Stimulated activated CD4-positive, alpha-beta T cell treated with anti-CD3 and anti-CD28 coated beads, Interleukin-2, amount 100 ng/mL, for 48 hours (primary cell): ENCODE data around the gene MLXIPL.
A peak's percentile ranks its signal among the peaks of the same experiment; 100 is the strongest.
"Not testable (repeated sequence)": the region's sequence is repeated elsewhere in the genome, so short reads cannot be mapped to it uniquely, and the experiment has no call there.

Experiments used
- DNase-seq, 2 donors: peaks; one replicate each; pipeline ENCODE4 v3.0.0-alpha.2; 2020

Gene MLXIPL

DNA sequence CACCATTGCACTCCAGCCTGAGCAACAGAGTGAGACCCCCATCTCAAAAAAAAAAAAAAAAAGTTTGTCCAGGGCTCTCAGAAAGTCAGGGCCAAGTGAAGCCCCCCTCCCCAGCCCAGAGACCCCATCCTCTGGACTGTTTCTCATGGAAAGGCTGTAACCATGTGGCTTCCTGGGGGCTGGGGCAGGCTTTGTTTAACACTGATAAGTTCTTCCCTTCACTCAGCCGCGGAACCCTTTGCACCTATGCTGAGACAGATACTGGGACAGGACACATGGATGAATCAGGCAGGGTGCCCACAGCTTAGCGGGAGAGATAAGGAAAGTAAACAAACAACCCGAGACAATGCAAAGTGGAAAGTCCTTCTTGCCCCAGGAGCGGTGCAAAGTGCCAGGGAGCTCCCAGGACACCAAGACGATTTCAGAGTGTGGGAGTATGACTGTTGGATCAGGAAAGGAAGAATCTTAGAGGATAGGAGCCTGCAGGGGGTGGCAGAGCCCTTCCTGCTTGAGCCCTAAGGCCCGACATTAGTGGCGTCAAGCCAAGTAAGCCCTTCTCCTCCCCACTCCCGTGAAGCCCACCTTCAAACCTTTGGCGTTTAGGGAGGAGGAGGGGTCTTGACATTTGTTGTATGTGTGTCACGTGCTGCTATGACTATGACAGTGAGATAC lies 11.6 kb downstream of the MLXIPL start:
- DNase-seq = no peak

GRCh38 chr7:73611017-73611555 lies 13.2 kb downstream of the MLXIPL start:
- no peak for DNase-seq

DNA sequence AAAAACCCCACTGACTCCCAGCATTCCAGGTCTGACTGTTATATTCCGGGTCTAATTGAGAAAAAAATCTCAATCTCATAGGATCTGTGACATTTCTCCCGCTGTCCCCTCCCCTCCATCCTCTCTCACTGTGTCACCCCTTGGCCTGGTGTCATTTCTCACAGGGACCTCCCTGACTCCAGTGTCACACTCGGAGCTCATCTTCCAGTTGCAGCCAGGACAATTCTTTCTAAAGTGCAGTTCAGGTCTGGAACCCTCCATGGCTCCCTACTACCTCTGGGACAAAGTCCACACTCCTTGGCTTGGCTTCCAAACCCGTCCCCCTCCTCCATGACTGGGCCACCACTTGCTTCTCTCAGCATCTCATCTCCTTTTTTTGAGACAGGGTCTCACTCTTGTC lies 14.2 kb downstream of the MLXIPL start:
- DNase-seq = no peak

DNA sequence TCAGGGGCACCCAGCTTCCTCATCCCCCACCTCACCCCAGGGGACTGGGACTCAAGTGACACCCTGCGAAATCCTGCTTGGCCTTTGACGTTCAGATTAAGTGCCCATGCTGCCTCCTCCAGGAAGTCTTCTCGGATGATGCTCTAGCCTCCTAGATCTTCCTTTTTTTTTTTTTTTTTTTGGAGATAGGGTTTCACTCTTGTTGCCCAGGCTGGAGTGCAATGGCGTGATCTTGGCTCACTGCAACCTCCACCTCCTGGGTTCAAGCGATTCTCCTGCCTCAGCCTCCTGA lies 16.7 kb downstream of the MLXIPL start:
- not testable (repeated sequence) for DNase-seq

DNA sequence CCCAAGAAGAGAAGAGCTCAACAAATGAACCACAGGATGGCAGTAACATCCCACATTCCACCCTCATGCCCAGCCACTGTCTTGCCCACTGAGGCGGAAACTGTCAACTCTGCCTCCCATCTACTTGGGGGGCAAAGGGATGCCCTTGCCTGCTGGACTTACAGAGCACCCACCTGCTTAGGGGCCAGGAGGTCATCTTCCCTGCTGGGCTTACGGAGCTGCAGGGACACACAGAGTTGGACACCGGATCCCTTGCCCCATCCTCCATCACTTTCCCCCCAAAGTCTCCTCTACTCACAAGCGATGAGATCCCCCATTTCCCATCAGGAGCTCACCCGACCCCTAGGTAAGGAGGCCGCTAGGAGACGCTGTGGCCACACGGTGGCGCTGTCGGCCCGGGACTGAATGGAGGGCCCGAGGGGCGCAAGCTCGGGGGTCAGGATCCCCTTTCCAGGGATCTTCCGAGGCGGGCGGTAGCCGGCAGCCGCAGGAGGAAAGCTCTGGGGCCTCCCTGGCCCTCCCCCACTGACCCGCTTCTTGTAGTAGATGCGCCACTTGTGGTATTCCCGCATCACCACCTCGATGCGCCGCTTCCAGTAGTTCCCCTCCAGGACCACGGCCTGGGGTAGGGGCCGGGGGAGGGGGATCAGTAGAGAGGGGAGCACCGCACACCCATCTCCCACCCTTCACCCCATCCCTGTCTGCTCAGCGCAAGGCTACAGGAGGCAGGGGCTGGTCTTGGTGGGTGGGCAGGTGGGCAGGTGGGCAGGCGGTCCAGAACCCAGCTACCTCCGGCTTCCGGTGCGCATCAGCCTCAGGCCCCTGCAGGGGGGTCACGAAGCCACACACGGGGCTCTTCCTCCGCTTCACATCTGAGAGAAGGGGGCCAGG lies 17.3 kb downstream of the MLXIPL start:
- peak; percentile 64 to 70 for DNase-seq

DNA sequence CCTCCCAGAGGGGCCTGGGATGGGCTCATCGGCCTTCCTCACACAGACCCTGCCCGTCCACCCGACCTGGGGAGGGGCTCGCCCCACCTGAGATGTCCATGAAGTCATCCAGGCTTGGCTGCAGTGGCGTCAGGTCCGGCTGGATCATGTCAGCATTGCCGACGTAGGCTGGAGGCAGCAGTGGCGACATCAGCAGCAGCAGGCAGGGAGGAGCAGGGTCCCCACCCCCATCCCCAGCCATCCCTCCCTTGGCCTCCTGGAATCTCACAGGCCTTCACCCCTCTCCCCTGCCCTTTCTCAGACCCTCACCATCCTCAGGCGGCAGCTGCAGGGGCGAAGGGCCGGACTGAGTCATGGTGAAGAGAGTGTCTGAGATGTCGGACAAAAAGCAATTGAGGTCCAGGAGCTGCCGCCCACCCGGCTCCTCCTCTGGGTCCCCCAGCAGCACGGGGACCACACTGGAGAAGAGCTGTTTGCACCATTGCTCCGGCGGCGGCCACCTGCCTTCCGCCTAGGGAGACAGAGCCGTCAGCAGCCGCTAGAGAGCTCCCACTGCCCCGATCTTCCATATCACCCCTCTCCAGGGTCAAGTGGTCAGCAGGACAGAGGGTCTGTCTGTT lies 18.6 kb downstream of the MLXIPL start:
- no peak for DNase-seq

- DNase-seq = no peak
Observed at GRCh38 chr7:73602721-73603651, 21.3 kb downstream of the MLXIPL start.

GRCh38 chr7:73599916-73600315 lies 24.4 kb downstream of the MLXIPL start:
- DNase-seq = no peak

DNA sequence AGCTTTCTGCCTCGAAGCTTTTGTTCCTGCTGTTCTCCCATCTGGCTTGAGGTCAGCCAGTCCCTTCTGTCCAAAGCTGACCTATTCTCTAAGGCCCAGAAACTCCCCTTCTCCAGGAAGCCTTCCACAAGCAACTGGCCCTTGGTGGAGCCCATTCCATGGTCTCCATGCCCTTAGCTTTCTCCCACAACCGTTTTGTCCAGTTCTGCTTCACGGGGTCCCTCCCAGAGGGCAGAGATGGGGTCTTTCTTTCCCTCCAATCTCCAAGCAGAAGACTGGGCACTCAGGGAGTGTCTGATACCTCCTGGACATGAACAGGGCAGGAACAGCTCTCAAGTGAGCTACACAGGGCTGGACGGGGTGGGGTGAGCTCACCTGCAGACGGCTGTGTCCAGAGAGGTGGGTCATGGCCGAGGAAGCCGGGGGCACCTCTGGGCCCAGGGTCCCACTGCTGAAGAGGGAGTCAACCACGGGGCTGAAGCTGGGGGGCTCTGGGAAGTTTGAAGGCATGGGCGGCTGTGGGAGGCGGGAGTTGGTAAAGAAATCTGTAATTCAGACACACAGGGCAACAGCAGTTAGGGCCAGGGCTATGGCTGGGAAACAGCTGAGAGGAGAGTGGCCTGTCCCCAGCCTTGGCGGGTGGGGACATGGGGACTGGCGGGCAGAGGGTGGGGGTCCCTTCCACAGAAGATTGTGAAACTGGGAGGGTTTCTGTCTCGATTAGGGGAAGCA lies 25.0 kb downstream of the MLXIPL start:
- no peak for DNase-seq

- no peak for DNase-seq
Observed at GRCh38 chr7:73597978-73598782, 26.1 kb downstream of the MLXIPL start.

- DNase-seq = no peak
Observed at GRCh38 chr7:73596191-73597065, 27.9 kb downstream of the MLXIPL start.

- no peak for DNase-seq
Observed at GRCh38 chr7:73595358-73595757, 29.0 kb downstream of the MLXIPL start.

DNA sequence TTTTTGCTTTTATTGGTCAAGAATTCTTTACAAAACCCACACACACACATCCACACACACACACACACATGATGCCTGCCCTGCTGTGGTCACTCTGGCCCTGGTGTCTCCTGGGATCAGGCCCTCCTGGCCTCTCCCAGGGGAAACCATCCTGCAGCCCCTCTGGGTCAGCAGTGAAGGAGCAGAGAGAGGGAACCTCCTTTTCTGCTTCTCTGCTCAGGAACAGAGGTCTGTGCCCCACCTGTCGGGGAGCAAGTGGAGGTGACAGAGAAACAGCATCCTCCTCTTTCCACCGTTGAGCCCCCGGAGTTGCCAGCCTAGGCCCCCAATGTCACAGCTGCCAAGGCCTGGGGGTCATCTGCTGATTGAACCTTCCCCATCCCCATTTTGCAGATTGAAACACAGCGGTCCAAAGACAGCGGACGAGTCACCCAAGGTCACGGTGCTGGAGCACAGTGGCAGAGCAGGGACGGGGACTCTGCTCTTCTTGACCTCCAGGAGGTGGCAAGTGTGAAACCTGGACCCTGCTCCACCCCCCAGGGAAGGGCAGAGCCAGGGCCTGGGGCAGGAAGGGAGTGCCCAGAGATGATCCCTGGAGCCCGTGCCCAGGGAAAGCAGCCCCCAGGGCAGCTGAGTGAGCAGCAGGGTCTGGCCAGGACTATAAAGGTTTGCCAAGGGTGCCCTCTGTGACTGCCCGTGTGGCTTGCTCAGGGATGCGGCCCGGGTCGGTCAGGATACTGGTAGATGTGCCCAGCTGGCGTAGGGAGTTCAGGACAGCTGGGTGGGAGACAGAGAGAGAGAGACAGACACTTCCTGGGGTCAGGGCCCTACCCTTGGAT lies 30.9 kb downstream of the MLXIPL start:
- DNase-seq = no peak

GRCh38 chr7:73586911-73587310 lies 37.4 kb downstream of the MLXIPL start:
- DNase-seq = no peak

DNA sequence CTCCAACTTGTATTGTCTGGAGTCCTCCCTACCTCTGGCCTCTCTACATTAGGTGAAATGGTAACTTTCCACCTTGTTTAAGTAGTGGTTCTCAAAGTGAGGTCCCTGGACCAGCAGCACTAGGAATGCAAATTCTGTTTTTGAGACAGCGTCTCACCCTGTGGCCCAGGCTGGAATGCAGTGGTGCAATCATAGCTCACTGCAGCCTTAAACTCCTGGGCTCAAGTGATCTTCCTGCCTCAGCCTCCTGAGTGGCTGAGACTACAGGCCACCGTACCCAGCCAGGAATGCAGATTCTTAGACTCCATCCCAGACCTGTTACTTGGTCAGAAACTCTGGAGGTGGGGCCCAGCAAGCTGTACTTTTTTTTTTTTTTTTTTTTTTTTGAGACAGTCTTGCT lies 39.1 kb downstream of the MLXIPL start:
- DNase-seq = no peak

- no peak for DNase-seq
Observed at GRCh38 chr7:73582664-73583202, 41.6 kb downstream of the MLXIPL start.

DNA sequence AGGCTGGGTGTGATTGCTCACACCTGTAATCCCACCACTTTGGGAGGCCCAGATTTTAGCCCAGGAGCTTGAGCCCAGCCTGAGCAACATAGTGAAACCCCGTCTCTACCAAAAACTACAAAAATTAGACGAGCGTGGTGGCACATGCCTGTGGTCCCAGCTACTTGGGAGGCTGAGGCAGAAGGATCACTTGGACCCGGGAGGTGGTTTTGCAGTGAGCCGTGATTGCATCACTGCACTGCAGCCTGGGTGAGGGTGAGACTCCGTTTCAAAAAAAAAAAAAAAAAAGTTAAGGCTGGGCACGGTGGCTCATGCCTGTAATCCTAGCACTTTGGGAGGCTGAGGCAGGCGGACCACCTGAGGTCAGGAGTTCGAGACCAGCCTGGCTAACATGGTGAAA lies 43.3 kb downstream of the MLXIPL start:
- not testable (repeated sequence) for DNase-seq

GRCh38 chr7:73578342-73579128 lies 45.8 kb downstream of the MLXIPL start, which contains the start of gene TBL2:
Gene TBL2, minus strand, starts transcription at chr7:73578579. Its CDS starts 30 bp downstream, at chr7:73578549.
- peak; percentile 99 for DNase-seq
